ELF-1 (cell line): ENCODE results near the gene GZMM.
A peak's percentile ranks its signal among the peaks of the same experiment; 100 is the strongest.
"Not testable (repeated sequence)": the region's sequence is repeated elsewhere in the genome, so short reads cannot be mapped to it uniquely, and the experiment has no call there.

Experiments
- DNase-seq: peaks from one replicate; pipeline ENCODE4 v3.0.0-alpha.2; 2016; ENCODE audit warnings: low read depth, low spot score

The GZMM gene

GRCh38 chr19:582497-583197 lies 38.8 kb downstream of the GZMM start:
- no peak for DNase-seq

GRCh38 chr19:583198-583967 lies 39.5 kb downstream of the GZMM start:
- DNase-seq: no peak

- no peak for DNase-seq
Observed at GRCh38 chr19:583968-584239, 40.1 kb downstream of the GZMM start.

- peak; percentile 82 for DNase-seq
Observed at GRCh38 chr19:584240-585001, 40.6 kb downstream of the GZMM start.

- not testable (repeated sequence) for DNase-seq
Observed at GRCh38 chr19:585146-585545, 41.3 kb downstream of the GZMM start.

GRCh38 chr19:585551-586110 lies 41.8 kb downstream of the GZMM start:
- DNase-seq: no peak

- peak; percentile 96 for DNase-seq
Observed at GRCh38 chr19:588093-588740, 44.4 kb downstream of the GZMM start.

- peak; percentile 57 for DNase-seq
Observed at GRCh38 chr19:588741-589692, 45.2 kb downstream of the GZMM start.

- DNase-seq: no peak
Observed at GRCh38 chr19:589693-590395, 46.0 kb downstream of the GZMM start, which contains the start of gene HCN2. Gene HCN2 (plus strand): TSS chr19:589881. CDS start chr19:589946, 65 bp downstream.

- DNase-seq: no peak
Observed at GRCh38 chr19:590396-590745, 46.5 kb downstream of the GZMM start.

GRCh38 chr19:590750-591098 lies 46.9 kb downstream of the GZMM start:
- no peak for DNase-seq

GRCh38 chr19:591099-591958 lies 47.5 kb downstream of the GZMM start:
- DNase-seq: peak; percentile 77

- DNase-seq: no peak
Observed at GRCh38 chr19:592101-592500, 48.2 kb downstream of the GZMM start.

GRCh38 chr19:593055-593454 lies 49.2 kb downstream of the GZMM start:
- no peak for DNase-seq

- DNase-seq: no peak
Observed at GRCh38 chr19:593505-593904, 49.7 kb downstream of the GZMM start.

GRCh38 chr19:594265-594870 lies 50.5 kb downstream of the GZMM start:
- no peak for DNase-seq

GRCh38 chr19:595326-596262 lies 51.7 kb downstream of the GZMM start:
- no peak for DNase-seq

- DNase-seq: no peak
Observed at GRCh38 chr19:596263-596655, 52.4 kb downstream of the GZMM start.
